Measurements from ENCODE around the gene SVBP.

SVBP gene

GRCh38 chr1:42768172-42768571, 49.0 kb downstream of the SVBP start:
- peak overlapping the region; percentile 82 for H3K27ac ChIP-seq
- TF ChIP-seq CTCF (conservative IDR thresholded peaks at IDR 0.05) = no peak

- peak overlapping the region; percentile 82 for H3K27ac ChIP-seq
- no peak for TF ChIP-seq CTCF (conservative IDR thresholded peaks at IDR 0.05)
These were observed 49.6 kb downstream of the SVBP start for GRCh38 chr1:42767510-42768000.

- H3K27ac ChIP-seq = peak within 1 kb of the TSS; percentile 82
- TF ChIP-seq CTCF (conservative IDR thresholded peaks at IDR 0.05) = no peak
These were observed 50.3 kb downstream of the SVBP start, which contains the start of the genes C1orf50 and P3H1 for GRCh38 chr1:42766741-42767509. Gene C1orf50 (plus strand): TSS chr1:42767249. CDS start chr1:42767312, 63 bp downstream. Gene P3H1 (minus strand): TSS chr1:42767028. CDS start chr1:42766971, 57 bp downstream.

- peak overlapping the region; percentile 82 for H3K27ac ChIP-seq
- peak; percentile 68 for TF ChIP-seq CTCF (conservative IDR thresholded peaks at IDR 0.05)
These were observed 51.1 kb downstream of the SVBP start for GRCh38 chr1:42765832-42766740.

- TF ChIP-seq CTCF (conservative IDR thresholded peaks at IDR 0.05) = no peak
- peak overlapping the region; percentile 82; the same call in 1 of the 2 replicates for H3K27ac ChIP-seq
These were observed 51.9 kb downstream of the SVBP start for GRCh38 chr1:42765269-42765668.

GRCh38 chr1:42762269-42762668, 54.9 kb downstream of the SVBP start:
- no peak for TF ChIP-seq CTCF (conservative IDR thresholded peaks at IDR 0.05)
- no peak overlapping the region for H3K27ac ChIP-seq

GRCh38 chr1:42761567-42761966, 55.6 kb downstream of the SVBP start:
- no peak for TF ChIP-seq CTCF (conservative IDR thresholded peaks at IDR 0.05)

More at GRCh38 chr1:42761567-42761966, 55.6 kb downstream of the SVBP start:
- no peak overlapping the region for H3K27ac ChIP-seq

All from VCaP (cell line).